SK-N-SH (cell line): ENCODE measurements around the gene TICAM2. TPM values are rescaled to one million over a fixed set of nuclear protein-coding genes. Genes with fewer than 3 reads are reported as not detected.

Experiments
- CTCF ChIA-PET: fragments of 300-600, 350-600 bp; formaldehyde crosslinking; extraction: SDS; loops from one replicate; lab custom pipeline; 2021; lab: Yijun Ruan, JAX
- POLR2A ChIA-PET: fragments of 350-600 bp; sonication (Branson Sonifier 250); formaldehyde crosslinking; extraction: SDS; loops from one replicate; lab custom pipeline; 2020; ENCODE audit warnings: antibody characterized with exemption, inconsistent platforms; lab: Yijun Ruan, JAX
- DNase-seq: peaks from one replicate; pipeline ENCODE4 v3.0.0; 2012
- H2AFZ ChIP-seq: fragments of 200-600 bp; sonication (generic); 2 replicates; pipeline ENCODE4 v1.8.1; 2016; ENCODE audit warnings: antibody characterized with exemption, mild to moderate bottlenecking, low read depth
- H3F3A ChIP-seq: fragments of 200-600 bp; sonication (generic); replicated peaks from 2 replicates; pipeline ENCODE3; 2016; ENCODE audit warnings: antibody characterized with exemption, mild to moderate bottlenecking; ENCODE audit not compliant: insufficient read depth
- H3K27ac ChIP-seq, 2 experiments: fragments of 200-500 bp in 1 of 2; fragments of 200-600 bp in 1 of 2; sonication (Bioruptor generic) in 1 of 2; sonication (generic), shearing (Covaris generic) in 1 of 2; 2 replicates each; pipeline versions ENCODE4 v1.5.1 to v1.6.1; 2014 to 2016; ENCODE audit warnings: low read depth in 2 of 2, inconsistent platforms in 1 of 2, low read length in 1 of 2, mild to moderate bottlenecking in 1 of 2, mixed read lengths in 1 of 2
- H3K27me3 ChIP-seq: fragments of 200-600 bp; sonication (generic), shearing (Covaris generic); 2 replicates; pipeline ENCODE4 v1.6.1; 2016; ENCODE audit warnings: mixed run types; ENCODE audit not compliant: insufficient read depth
- H3K36me3 ChIP-seq, 2 experiments: fragments of 200-500 bp in 1 of 2; fragments of 200-600 bp in 1 of 2; sonication (Bioruptor generic) in 1 of 2; sonication (generic) in 1 of 2; replicated peaks in 1 of 2; 2 replicates each; pipeline versions ENCODE3 to v1.5.1; 2014 to 2016; ENCODE audit warnings: low read length in 1 of 2, mild to moderate bottlenecking in 1 of 2; ENCODE audit not compliant: insufficient read depth in 2 of 2, control insufficient read depth in 1 of 2
- H3K4me1 ChIP-seq, 2 experiments: fragments of 200-500 bp in 1 of 2; fragments of 200-600 bp in 1 of 2; sonication (Bioruptor generic) in 1 of 2; sonication (generic), shearing (Covaris generic) in 1 of 2; 2 replicates each; pipeline versions ENCODE4 v1.5.1 to v1.6.1; 2014 to 2016; ENCODE audit warnings: low read depth in 1 of 2, low read length in 1 of 2, mixed run types in 1 of 2; ENCODE audit not compliant: insufficient read depth in 2 of 2, control insufficient read depth in 1 of 2
- H3K4me2 ChIP-seq: fragments of 200-600 bp; sonication (generic), shearing (Covaris generic); 2 replicates; pipeline ENCODE4 v1.6.1; 2017; ENCODE audit warnings: mixed run types
- H3K4me3 ChIP-seq, 2 experiments: fragments of 200-500 bp in 1 of 2; fragments of 200-600 bp in 1 of 2; sonication (Bioruptor generic) in 1 of 2; sonication (generic), shearing (Covaris generic) in 1 of 2; 2 replicates each; pipeline versions ENCODE4 v1.5.1 to v1.8.1; 2014 to 2016; ENCODE audit warnings: low read depth in 2 of 2, inconsistent platforms in 1 of 2, low read length in 1 of 2, mild to moderate bottlenecking in 1 of 2, mixed read lengths in 1 of 2, moderate library complexity in 1 of 2
- H3K79me2 ChIP-seq: fragments of 200-600 bp; sonication (generic); 2 replicates; pipeline ENCODE4 v1.8.1; 2017; ENCODE audit warnings: mild to moderate bottlenecking; ENCODE audit not compliant: insufficient read depth
- H3K9ac ChIP-seq: fragments of 200-600 bp; sonication (generic); 2 replicates; pipeline ENCODE4 v1.6.1; 2017; ENCODE audit warnings: mixed run types
- H3K9me2 ChIP-seq: fragments of 200-600 bp; sonication (generic); 2 replicates; pipeline ENCODE4 v1.6.1; 2017; ENCODE audit warnings: mixed run types
- H3K9me3 ChIP-seq: fragments of 200-600 bp; sonication (generic); 2 replicates; pipeline ENCODE4 v1.6.1; 2017; ENCODE audit warnings: mixed run types, mild to moderate bottlenecking, moderate library complexity
- H4K20me1 ChIP-seq: fragments of 200-600 bp; sonication (generic); 2 replicates; pipeline ENCODE4 v1.6.1; 2017; ENCODE audit warnings: mild to moderate bottlenecking, mixed run types; ENCODE audit not compliant: insufficient read depth
- CHD2 ChIP-seq: fragments of 150-350 bp; IDR thresholded peaks from 2 replicates; pipeline ENCODE4 v1.6.1; 2018; ENCODE audit warnings: low read length; ENCODE audit not compliant: partially characterized antibody
- EP300 ChIP-seq, 2 experiments: IDR thresholded peaks; 2 replicates each; pipeline versions ENCODE4 v1.4.0 to v1.6.1; 2012; ENCODE audit warnings: borderline replicate concordance in 1 of 2, low read depth in 1 of 2, low read length in 1 of 2
- FOSL2 ChIP-seq: IDR thresholded peaks from 2 replicates; pipeline ENCODE4 v1.4.0; 2012; ENCODE audit warnings: low read depth, mild to moderate bottlenecking, moderate library complexity, borderline replicate concordance
- FOXJ3 ChIP-seq: sonication (generic); formaldehyde crosslinking; IDR thresholded peaks from 2 replicates; pipeline ENCODE4 v1.5.1; 2020; ENCODE audit warnings: mild to moderate bottlenecking, missing genetic modification reagents
- FOXM1 ChIP-seq: IDR thresholded peaks from 2 replicates; pipeline ENCODE4 v1.4.0; 2012; ENCODE audit warnings: low read depth, mild to moderate bottlenecking
- GATA2 ChIP-seq: sonication (generic); formaldehyde crosslinking; IDR thresholded peaks from 2 replicates; pipeline ENCODE4 v1.5.0; 2020; ENCODE audit warnings: mild to moderate bottlenecking, missing genetic modification reagents
- JUND ChIP-seq: IDR thresholded peaks from 2 replicates; pipeline ENCODE4 v1.4.0; 2012
- MAX ChIP-seq: IDR thresholded peaks from 2 replicates; pipeline ENCODE4 v1.4.0; 2012; ENCODE audit warnings: low read depth
- MXI1 ChIP-seq: IDR thresholded peaks from 2 replicates; pipeline ENCODE4 v1.6.1; 2012; ENCODE audit warnings: mild to moderate bottlenecking, low read depth, low read length, improper control_type of control experiment
- NRF1 ChIP-seq: IDR thresholded peaks from 2 replicates; pipeline ENCODE4 v1.6.1; 2012; ENCODE audit warnings: low read depth, mild to moderate bottlenecking, low read length
- POLR2AphosphoS5 ChIP-seq: IDR thresholded peaks from 2 replicates; pipeline ENCODE4 v1.6.1; 2012; ENCODE audit warnings: low read depth, low read length
- RCOR1 ChIP-seq: fragments of 150-350 bp; IDR thresholded peaks from 2 replicates; pipeline ENCODE4 v1.6.1; 2017; ENCODE audit warnings: antibody characterized with exemption, low read length
- SMC3 ChIP-seq: IDR thresholded peaks from 2 replicates; pipeline ENCODE4 v1.6.1; 2012; ENCODE audit warnings: low read depth, low read length, improper control_type of control experiment
- TAF1 ChIP-seq: IDR thresholded peaks from 2 replicates; pipeline ENCODE4 v1.6.1; 2012; ENCODE audit warnings: low read depth, mild to moderate bottlenecking, low read length, moderate library complexity, borderline replicate concordance
- TEAD4 ChIP-seq: IDR thresholded peaks from 2 replicates; pipeline ENCODE4 v1.4.0; 2012; ENCODE audit warnings: mild to moderate bottlenecking, borderline replicate concordance; ENCODE audit not compliant: insufficient read depth
- WGBS: methylation state at CpG from one replicate; pipeline ENCODE4 v1.1.6; 2017; ENCODE audit warnings: low lambda C conversion rate; 5-methylcytosine and 5-hydroxymethylcytosine counted together
- polyA plus RNA-seq, 3 experiments: library from polyadenylated mRNA; depleted of rRNA; stranded (reverse); fragments of >200 nt; gene quantifications; 2 replicates each; pipeline ENCODE4 v1.2.3, GENCODE V29; 2012
- TF ChIP-seq, protein P1 (sequence below): fragments of 150-350 bp; IDR thresholded peaks from 2 replicates; pipeline ENCODE4 v1.6.1; 2017; ENCODE audit warnings: antibody characterized with exemption, low read length, low read depth, borderline replicate concordance
- TF ChIP-seq, protein P2 (sequence below): fragments of 150-350 bp; IDR thresholded peaks from 2 replicates; pipeline ENCODE4 v1.6.1; 2016; ENCODE audit warnings: mild to moderate bottlenecking, low read depth, low read length
- TF ChIP-seq, protein P3 (sequence below): fragments of 200-600 bp; sonication (generic); IDR thresholded peaks from 2 replicates; pipeline ENCODE4 v1.6.1; 2017; ENCODE audit warnings: antibody characterized with exemption, mild to moderate bottlenecking, moderate library complexity

The TICAM2 gene
- not detected in 2 replicates for polyA plus RNA-seq (2012; rRNA removed)
- polyA plus RNA-seq (2012; cell fraction: cytosol; rRNA removed) = 0.01 TPM in 2 replicates
- polyA plus RNA-seq (2012; cell fraction: nucleus; rRNA removed) = not detected in 2 replicates

GRCh38 chr5:115601701-115602590, at the start of gene TICAM2:
TICAM2 (minus strand) TSS chr5:115602479; CDS start chr5:115581256, 21,223 bp downstream.
- POLR2A ChIA-PET = no interaction called here
- CTCF ChIA-PET = interaction anchor here (4.5 kb wide), 1 partner anchor 292 kb away, joined by 13 read pairs; no protein-coding TSS in a partner anchor
- Histone ChIP-seq H3K27ac (no peak within 1 kb of the TSS; a peak in 1 of 4 replicates), H3K79me2 (peaks cover 23% of the 10 kb centered on the region; the same call in 1 of the 2 replicates), H3K4me1 (peaks cover 3% of the 10 kb centered on the region in 2 experiments; a peak in 2 of 4 replicates), H3F3A (peaks cover 15% of the 10 kb centered on the region), H3K27me3 (no peaks in the 10 kb centered on the region), H3K9me3 (no peaks in the 10 kb centered on the region), H3K9ac (no peak within 1 kb of the TSS), H3K4me3 (no peak within 1 kb of the TSS), H3K4me2 (no peak within 1 kb of the TSS), H3K9me2 (no peaks in the 10 kb centered on the region), H4K20me1 (no peaks in the 10 kb centered on the region), H2AFZ (no peak within 1 kb of the TSS), H3K36me3 (peaks cover 29 to 35% of the 10 kb centered on the region in 2 experiments)
- TF ChIP-seq MAX (no peak), EP300 (IDR thresholded peaks at IDR 0.05; ENCODE audit: borderline replicate concordance in 1 of 2, low read depth in 1 of 2, low read length in 1 of 2) (no peak), POLR2AphosphoS5 (no peak)
- peak; percentile 40 for DNase-seq
- 82% methylated on average over 32 of the region's 71 CpGs for WGBS

GRCh38 chr5:115649541-115649940, 47.3 kb upstream of the TICAM2 start:
- WGBS = 69% methylated on average over 1 of the region's 1 CpG
- DNase-seq = no peak
- TF ChIP-seq FOXJ3 (CRISPR knock-in tag) (no peak), CHD2 (no peak), TEAD4 (no peak), FOXM1 (no peak), TAF1 (no peak), JUND (no peak), NRF1 (no peak), SMC3 (no peak), MXI1 (no peak), GATA2 (no peak), FOSL2 (no peak), EP300 (IDR thresholded peaks at IDR 0.05; ENCODE audit: borderline replicate concordance in 1 of 2, low read depth in 1 of 2, low read length in 1 of 2) (no peak), RCOR1 (no peak), MAX (no peak)
- TF ChIP-seq, protein P1, sequence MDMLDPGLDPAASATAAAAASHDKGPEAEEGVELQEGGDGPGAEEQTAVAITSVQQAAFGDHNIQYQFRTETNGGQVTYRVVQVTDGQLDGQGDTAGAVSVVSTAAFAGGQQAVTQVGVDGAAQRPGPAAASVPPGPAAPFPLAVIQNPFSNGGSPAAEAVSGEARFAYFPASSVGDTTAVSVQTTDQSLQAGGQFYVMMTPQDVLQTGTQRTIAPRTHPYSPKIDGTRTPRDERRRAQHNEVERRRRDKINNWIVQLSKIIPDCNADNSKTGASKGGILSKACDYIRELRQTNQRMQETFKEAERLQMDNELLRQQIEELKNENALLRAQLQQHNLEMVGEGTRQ = no peak
- TF ChIP-seq, protein P2, sequence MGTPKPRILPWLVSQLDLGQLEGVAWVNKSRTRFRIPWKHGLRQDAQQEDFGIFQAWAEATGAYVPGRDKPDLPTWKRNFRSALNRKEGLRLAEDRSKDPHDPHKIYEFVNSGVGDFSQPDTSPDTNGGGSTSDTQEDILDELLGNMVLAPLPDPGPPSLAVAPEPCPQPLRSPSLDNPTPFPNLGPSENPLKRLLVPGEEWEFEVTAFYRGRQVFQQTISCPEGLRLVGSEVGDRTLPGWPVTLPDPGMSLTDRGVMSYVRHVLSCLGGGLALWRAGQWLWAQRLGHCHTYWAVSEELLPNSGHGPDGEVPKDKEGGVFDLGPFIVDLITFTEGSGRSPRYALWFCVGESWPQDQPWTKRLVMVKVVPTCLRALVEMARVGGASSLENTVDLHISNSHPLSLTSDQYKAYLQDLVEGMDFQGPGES = no peak
- TF ChIP-seq, protein P3, sequence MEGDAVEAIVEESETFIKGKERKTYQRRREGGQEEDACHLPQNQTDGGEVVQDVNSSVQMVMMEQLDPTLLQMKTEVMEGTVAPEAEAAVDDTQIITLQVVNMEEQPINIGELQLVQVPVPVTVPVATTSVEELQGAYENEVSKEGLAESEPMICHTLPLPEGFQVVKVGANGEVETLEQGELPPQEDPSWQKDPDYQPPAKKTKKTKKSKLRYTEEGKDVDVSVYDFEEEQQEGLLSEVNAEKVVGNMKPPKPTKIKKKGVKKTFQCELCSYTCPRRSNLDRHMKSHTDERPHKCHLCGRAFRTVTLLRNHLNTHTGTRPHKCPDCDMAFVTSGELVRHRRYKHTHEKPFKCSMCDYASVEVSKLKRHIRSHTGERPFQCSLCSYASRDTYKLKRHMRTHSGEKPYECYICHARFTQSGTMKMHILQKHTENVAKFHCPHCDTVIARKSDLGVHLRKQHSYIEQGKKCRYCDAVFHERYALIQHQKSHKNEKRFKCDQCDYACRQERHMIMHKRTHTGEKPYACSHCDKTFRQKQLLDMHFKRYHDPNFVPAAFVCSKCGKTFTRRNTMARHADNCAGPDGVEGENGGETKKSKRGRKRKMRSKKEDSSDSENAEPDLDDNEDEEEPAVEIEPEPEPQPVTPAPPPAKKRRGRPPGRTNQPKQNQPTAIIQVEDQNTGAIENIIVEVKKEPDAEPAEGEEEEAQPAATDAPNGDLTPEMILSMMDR = no peak

More at GRCh38 chr5:115649541-115649940, 47.3 kb upstream of the TICAM2 start:
- Histone ChIP-seq H3F3A (peaks cover 6% of the 10 kb centered on the region), H3K9me2 (no peaks in the 10 kb centered on the region), H3K27ac (peak overlapping the region in 1 of 2 experiments; percentile 52; a peak in 2 of 4 replicates), H4K20me1 (no peaks in the 10 kb centered on the region), H3K36me3 (no peaks in the 10 kb centered on the region), H3K4me2 (peak overlapping the region; percentile 20; the same call in 1 of the 2 replicates), H3K9me3 (no peaks in the 10 kb centered on the region), H2AFZ (no peak overlapping the region), H3K27me3 (no peaks in the 10 kb centered on the region), H3K4me1 (peaks cover 0 to 9% of the 10 kb centered on the region in 2 experiments; a peak in 1 of 4 replicates), H3K9ac (no peak overlapping the region), H3K4me3 (no peak overlapping the region), H3K79me2 (no peaks in the 10 kb centered on the region)
- POLR2A ChIA-PET = no interaction called here
- CTCF ChIA-PET = interaction anchor here (1.3 kb wide), 1 partner anchor 15 kb away, joined by 6 read pairs; no protein-coding TSS in a partner anchor
